HUES6 (cell line): Measurements from ENCODE around the gene IL17RA.
A peak's percentile ranks its signal among the peaks of the same experiment; 100 is the strongest.

Experiments
- H3K27ac ChIP-seq: 2 replicates; pipeline ENCODE4 v1.7.0; 2013; ENCODE audit warnings: low read depth, mild to moderate bottlenecking, low read length, inconsistent platforms
- H3K27me3 ChIP-seq: 2 replicates; pipeline ENCODE4 v1.6.1; 2013; ENCODE audit warnings: low read length; ENCODE audit not compliant: control insufficient read depth, insufficient read depth
- H3K36me3 ChIP-seq: 2 replicates; pipeline ENCODE4 v1.6.1; 2013; ENCODE audit warnings: low read length; ENCODE audit not compliant: control insufficient read depth, insufficient read depth
- H3K4me1 ChIP-seq: 2 replicates; pipeline ENCODE4 v1.6.1; 2013; ENCODE audit warnings: low read length; ENCODE audit not compliant: control insufficient read depth, insufficient read depth
- H3K4me3 ChIP-seq: 2 replicates; pipeline ENCODE4 v1.5.1; 2013; ENCODE audit warnings: low read depth, low read length
- H3K9ac ChIP-seq: one replicate; pipeline ENCODE4 v1.6.1; 2013; ENCODE audit warnings: mild to moderate bottlenecking, low read length
- H3K9me3 ChIP-seq: 2 replicates; pipeline ENCODE4 v1.6.1; 2013; ENCODE audit warnings: low read depth, low read length; ENCODE audit not compliant: control insufficient read depth, insufficient read depth

IL17RA gene

GRCh38 chr22:17115236-17115635 lies 30.4 kb downstream of the IL17RA start:
- Histone ChIP-seq H3K9me3 (no peaks in the 10 kb centered on the region), H3K27ac (no peak overlapping the region), H3K4me1 (peaks cover 15% of the 10 kb centered on the region), H3K36me3 (no peaks in the 10 kb centered on the region), H3K4me3 (no peak overlapping the region), H3K9ac (no peak overlapping the region), H3K27me3 (peaks cover 4% of the 10 kb centered on the region)

- no peaks in the 10 kb centered on the region for H3K36me3 ChIP-seq
- peaks cover 15% of the 10 kb centered on the region for H3K4me1 ChIP-seq
- H3K27me3 ChIP-seq, result peaks cover 4% of the 10 kb centered on the region
- no peak overlapping the region for H3K9ac ChIP-seq
- H3K4me3 ChIP-seq, result no peak overlapping the region
- no peaks in the 10 kb centered on the region for H3K9me3 ChIP-seq
- H3K27ac ChIP-seq, result no peak overlapping the region
Measured at GRCh38 chr22:17115945-17116565, 31.3 kb downstream of the IL17RA start.

- Histone ChIP-seq H3K27ac (no peak overlapping the region), H3K4me1 (peaks cover 16% of the 10 kb centered on the region), H3K27me3 (peaks cover 4% of the 10 kb centered on the region), H3K9me3 (no peaks in the 10 kb centered on the region), H3K9ac (no peak overlapping the region), H3K36me3 (no peaks in the 10 kb centered on the region), H3K4me3 (no peak overlapping the region)
Measured at GRCh38 chr22:17116572-17117330, 32.0 kb downstream of the IL17RA start.

GRCh38 chr22:17117400-17117799 lies 32.6 kb downstream of the IL17RA start:
- H3K4me1 ChIP-seq, result peaks cover 22% of the 10 kb centered on the region
- no peaks in the 10 kb centered on the region for H3K36me3 ChIP-seq
- H3K27me3 ChIP-seq, result peaks cover 4% of the 10 kb centered on the region
- H3K9me3 ChIP-seq, result no peaks in the 10 kb centered on the region
- H3K9ac ChIP-seq, result no peak overlapping the region
- H3K27ac ChIP-seq, result no peak overlapping the region
- no peak overlapping the region for H3K4me3 ChIP-seq

GRCh38 chr22:17117890-17118289 lies 33.1 kb downstream of the IL17RA start:
- H3K36me3 ChIP-seq, result no peaks in the 10 kb centered on the region
- no peak overlapping the region for H3K4me3 ChIP-seq
- H3K9ac ChIP-seq, result no peak overlapping the region
- H3K27me3 ChIP-seq, result peaks cover 4% of the 10 kb centered on the region
- peaks cover 22% of the 10 kb centered on the region for H3K4me1 ChIP-seq
- no peaks in the 10 kb centered on the region for H3K9me3 ChIP-seq
- H3K27ac ChIP-seq, result no peak overlapping the region

- Histone ChIP-seq H3K9me3 (no peaks in the 10 kb centered on the region), H3K36me3 (no peaks in the 10 kb centered on the region), H3K4me1 (peaks cover 22% of the 10 kb centered on the region), H3K4me3 (no peak overlapping the region), H3K27me3 (peaks cover 4% of the 10 kb centered on the region), H3K9ac (no peak overlapping the region), H3K27ac (no peak overlapping the region)
Measured at GRCh38 chr22:17118342-17118741, 33.5 kb downstream of the IL17RA start.

GRCh38 chr22:17119481-17120202 lies 34.8 kb downstream of the IL17RA start:
- H3K36me3 ChIP-seq, result no peaks in the 10 kb centered on the region
- H3K27me3 ChIP-seq, result peaks cover 4% of the 10 kb centered on the region
- H3K9me3 ChIP-seq, result no peaks in the 10 kb centered on the region
- peaks cover 22% of the 10 kb centered on the region for H3K4me1 ChIP-seq
- peak overlapping the region; percentile 64; the same call in 1 of the 2 replicates for H3K4me3 ChIP-seq
- H3K9ac ChIP-seq, result no peak overlapping the region
- H3K27ac ChIP-seq, result no peak overlapping the region

GRCh38 chr22:17120281-17120680 lies 35.5 kb downstream of the IL17RA start:
- no peak overlapping the region for H3K9ac ChIP-seq
- H3K4me1 ChIP-seq, result peaks cover 22% of the 10 kb centered on the region
- H3K9me3 ChIP-seq, result no peaks in the 10 kb centered on the region
- H3K36me3 ChIP-seq, result no peaks in the 10 kb centered on the region
- peaks cover 4% of the 10 kb centered on the region for H3K27me3 ChIP-seq
- peak overlapping the region; percentile 64 for H3K4me3 ChIP-seq
- no peak overlapping the region for H3K27ac ChIP-seq

GRCh38 chr22:17120711-17121232 lies 36.0 kb downstream of the IL17RA start:
- Histone ChIP-seq H3K9me3 (no peaks in the 10 kb centered on the region), H3K27me3 (peaks cover 4% of the 10 kb centered on the region), H3K27ac (no peak overlapping the region), H3K4me1 (peaks cover 22% of the 10 kb centered on the region), H3K9ac (no peak overlapping the region), H3K36me3 (no peaks in the 10 kb centered on the region), H3K4me3 (peak overlapping the region; percentile 64)

- Histone ChIP-seq H3K9me3 (no peaks in the 10 kb centered on the region), H3K4me1 (peaks cover 22% of the 10 kb centered on the region), H3K27me3 (peaks cover 4% of the 10 kb centered on the region), H3K9ac (peak within 1 kb of the TSS; percentile 77), H3K36me3 (no peaks in the 10 kb centered on the region), H3K4me3 (peak within 1 kb of the TSS; percentile 64), H3K27ac (no peak within 1 kb of the TSS)
Measured at GRCh38 chr22:17121233-17122195, 36.7 kb downstream of the IL17RA start, which contains the start of gene TMEM121B. Gene TMEM121B (minus strand): TSS chr22:17121360. CDS start chr22:17121127, 233 bp downstream.
